ENCODE data around the gene MYO1C.

GRCh38 chr17:1535737-1536136 lies 43.3 kb upstream of the MYO1C start:
- no peak for TF ChIP-seq CTCF (IDR thresholded peaks at IDR 0.05)
- TF ChIP-seq ZNF281 (CRISPR knock-in tag; IDR thresholded peaks at IDR 0.05): no peak
- TF ChIP-seq FOXK1 (CRISPR knock-in tag; IDR thresholded peaks at IDR 0.05): no peak
- TF ChIP-seq CREM (CRISPR knock-in tag; IDR thresholded peaks at IDR 0.05): no peak
- TF ChIP-seq ZNF317 (CRISPR knock-in tag; IDR thresholded peaks at IDR 0.05; ENCODE audit: borderline replicate concordance, low read depth): no peak

Measured in WTC11 (cell line).